B cell (primary cell): Measurements from ENCODE around the gene COL21A1. TPM values are rescaled to one million over a fixed set of nuclear protein-coding genes. Genes with fewer than 3 reads are reported as not detected.

Experiments
- ATAC-seq: fragments of 200-7000 bp; cut with Tn5 transposase; one replicate; pipeline ENCODE4 v1.10.0; 2021; ENCODE audit warnings: low read depth, mild to moderate bottlenecking, moderate number of reproducible peaks, moderate library complexity
- CTCF ChIA-PET: fragments of 350-600 bp; sonication (Branson Sonifier 250); formaldehyde crosslinking; loops from one replicate; lab custom pipeline; 2021; ENCODE audit warnings: antibody characterized with exemption, inconsistent platforms; lab: Charles Lee
- POLR2A ChIA-PET: fragments of 350-600 bp; sonication (Branson Sonifier 250); formaldehyde crosslinking; loops from one replicate; lab custom pipeline; 2021; ENCODE audit warnings: antibody characterized with exemption; lab: Charles Lee
- DNase-seq: peaks from one replicate; pipeline ENCODE4 v3.0.0; 2013
- H2AFZ ChIP-seq: 2 replicates; pipeline ENCODE4 v1.6.1; 2012; ENCODE audit warnings: mild to moderate bottlenecking, low read depth, low read length; ENCODE audit not compliant: insufficient read depth, poor library complexity, severe bottlenecking
- H3K27ac ChIP-seq, 2 donors: 1 replicate in 1 of 2; 2 replicates in 1 of 2; pipeline ENCODE4 v1.5.1; 2012 to 2013; ENCODE audit warnings: low read length in 2 of 2, mild to moderate bottlenecking in 2 of 2, moderate library complexity in 1 of 2
- H3K27me3 ChIP-seq, 4 experiments: fragments of 200-600 bp in 1 of 4; sonication (generic) in 1 of 4; replicated peaks in 1 of 4; 1 replicate in 2 of 4; 2 replicates in 2 of 4; pipeline versions ENCODE4 v1.6.1 to v1.7.0; 2013 to 2016; ENCODE audit warnings: low read length in 3 of 4, mild to moderate bottlenecking in 2 of 4, mixed read lengths in 1 of 4, moderate library complexity in 1 of 4; ENCODE audit not compliant: insufficient read depth in 4 of 4, control insufficient read depth in 3 of 4; ENCODE audit errors: control extremely low read depth in 1 of 4
- H3K36me3 ChIP-seq, 2 experiments: replicated peaks in 1 of 2; 1 replicate in 1 of 2; 2 replicates in 1 of 2; pipeline versions ENCODE4 v1.6.1 to v1.7.1; 2013; ENCODE audit warnings: low read length in 1 of 2; ENCODE audit not compliant: insufficient read depth in 2 of 2, control insufficient read depth in 1 of 2; ENCODE audit errors: control extremely low read depth in 1 of 2, extremely low read depth in 1 of 2
- H3K4me1 ChIP-seq, 2 donors: fragments of 200-600 bp in 1 of 2; sonication (generic) in 1 of 2; 1 replicate in 1 of 2; 2 replicates in 1 of 2; pipeline versions ENCODE4 v1.5.1 to v1.6.1; 2013 to 2017; ENCODE audit warnings: low read length in 2 of 2; ENCODE audit not compliant: control insufficient read depth in 2 of 2, insufficient read depth in 2 of 2
- H3K4me2 ChIP-seq: replicated peaks from 2 replicates; pipeline ENCODE3; 2012; ENCODE audit warnings: mild to moderate bottlenecking, low read depth, low read length; ENCODE audit not compliant: poor library complexity, severe bottlenecking
- H3K4me3 ChIP-seq, 5 experiments: fragments of 200-600 bp in 1 of 5; sonication (generic) in 1 of 5; 1 replicate in 3 of 5; 2 replicates in 2 of 5; pipeline versions ENCODE4 v1.5.1 to v1.7.0; 2011 to 2016; ENCODE audit warnings: low read length in 4 of 5, mild to moderate bottlenecking in 4 of 5, low read depth in 2 of 5, control low read depth in 1 of 5, moderate library complexity in 1 of 5; ENCODE audit not compliant: insufficient read depth in 1 of 5; ENCODE audit errors: control extremely low read depth in 1 of 5, extremely low read depth in 1 of 5
- H3K79me2 ChIP-seq: fragments of 200-600 bp; sonication (generic); one replicate; pipeline ENCODE4 v1.6.0; 2016; ENCODE audit warnings: low read length; ENCODE audit not compliant: control insufficient read depth, insufficient read depth
- H3K9ac ChIP-seq: fragments of 200-600 bp; sonication (generic); 2 replicates; pipeline ENCODE4 v1.6.1; 2017; ENCODE audit warnings: mild to moderate bottlenecking, low read length, moderate library complexity
- H3K9me3 ChIP-seq, 3 donors: one replicate each; pipeline versions ENCODE4 v1.6.1 to v1.7.1; 2013; ENCODE audit warnings: low read length in 2 of 3; ENCODE audit not compliant: control insufficient read depth in 2 of 3, insufficient read depth in 1 of 3; ENCODE audit errors: control extremely low read depth in 1 of 3
- H4K20me1 ChIP-seq: 2 replicates; pipeline ENCODE4 v1.6.0; 2012; ENCODE audit warnings: mild to moderate bottlenecking, low read length; ENCODE audit not compliant: insufficient read depth, control insufficient read depth, poor library complexity, severe bottlenecking
- H3K27ac Mint-ChIP-seq: one replicate; pipeline ENCODE4 v1.8.0; 2021; ENCODE audit warnings: mixed read lengths
- H3K27me3 Mint-ChIP-seq: one replicate; pipeline ENCODE4 v1.8.0; 2021; ENCODE audit warnings: mixed read lengths
- H3K4me1 Mint-ChIP-seq: one replicate; pipeline ENCODE4 v1.8.0; 2021; ENCODE audit warnings: mixed read lengths
- H3K4me3 Mint-ChIP-seq: one replicate; pipeline ENCODE4 v1.8.0; 2021; ENCODE audit warnings: mixed read lengths
- H3K9me3 Mint-ChIP-seq: one replicate; pipeline ENCODE4 v1.8.0; 2022; ENCODE audit warnings: mixed read lengths; ENCODE audit not compliant: insufficient read depth
- CTCF ChIP-seq: fragments of 200-600 bp; IDR thresholded peaks from one replicate; pipeline ENCODE4 v1.8.0; 2022; ENCODE audit warnings: antibody characterized with exemption, mild to moderate bottlenecking
- EZH2 ChIP-seq: IDR thresholded peaks from 2 replicates; pipeline ENCODE4 v1.6.1; 2012; ENCODE audit warnings: borderline replicate concordance, low read depth, mild to moderate bottlenecking, moderate library complexity, low read length; ENCODE audit not compliant: insufficient read depth, poor library complexity, severe bottlenecking
- WGBS: methylation state at CpG from one replicate; pipeline ENCODE4 v1.1.5; 2013; ENCODE audit warnings: missing lambda C conversion rate; ENCODE audit not compliant: insufficient coverage; 5-methylcytosine and 5-hydroxymethylcytosine counted together
- intact Hi-C: fragments of 100-400 bp; cut with micrococcal nuclease; formaldehyde crosslinking; loops from one replicate; pipeline ENCODE4 v1.10.0; 2022
- polyA plus RNA-seq: library from polyadenylated mRNA; depleted of rRNA; stranded (reverse); fragments of >200 nt; gene quantifications from 2 replicates; pipeline ENCODE4 v1.2.3, GENCODE V29; 2012
- total RNA-seq, 2 donors: library from RNA; stranded (reverse); fragments of 120-200 nt in 1 of 2; gene quantifications; 1 replicate in 1 of 2; 2 replicates in 1 of 2; pipeline versions ENCODE4 v1.2.3 to v1.2.4, GENCODE V29; 2013 to 2022

COL21A1 gene
- total and polyA plus RNA-seq, 2 donors (not counting 1 experiment from before 2014, with no cell fraction given), result not detected

GRCh38 chr6:56259234-56260077 is 12.1 kb upstream of the COL21A1 start:
- Histone ChIP-seq H3K4me3 (no peak overlapping the region), H3K27ac (no peak overlapping the region), H3K9ac (no peak overlapping the region), H3K27me3 (no peaks in the 10 kb centered on the region), H3K4me1 (no peaks in the 10 kb centered on the region), H3K4me2 (no peak overlapping the region), H2AFZ (no peak overlapping the region), H4K20me1 (no peaks in the 10 kb centered on the region), H3K79me2 (no peaks in the 10 kb centered on the region), H3K36me3 (no peaks in the 10 kb centered on the region), H3K9me3 (peaks cover 0 to 2% (median 0%) of the 10 kb centered on the region in 3 donors)
- ChIA-PET POLR2A (no interaction called here), CTCF (no interaction called here)
- ATAC-seq (no peak), DNase-seq (no peak)
- intact Hi-C loops, result no loop called here
- Mint-ChIP-seq H3K27ac (no peak overlapping the region), H3K4me3 (no peak overlapping the region), H3K27me3 (no peaks in the 10 kb centered on the region), H3K4me1 (no peaks in the 10 kb centered on the region), H3K9me3 (no peaks in the 10 kb centered on the region)
- TF ChIP-seq CTCF, result no peak
- no peak for TF ChIP-seq EZH2
- 100% methylated on average over 1 of the region's 3 CpGs for WGBS

- POLR2A ChIA-PET, result no interaction called here
- CTCF ChIA-PET, result no interaction called here
- Mint-ChIP-seq H3K27me3 (no peaks in the 10 kb centered on the region), H3K4me3 (no peak overlapping the region), H3K4me1 (no peaks in the 10 kb centered on the region), H3K27ac (no peak overlapping the region), H3K9me3 (no peaks in the 10 kb centered on the region)
- no peak overlapping the region for H2AFZ ChIP-seq
- no CpG with 5 or more reads among the region's 1 CpG for WGBS
- TF ChIP-seq CTCF, result no peak
- no peak for TF ChIP-seq EZH2
- intact Hi-C loops, result no loop called here
- no peak overlapping the region for H3K27ac ChIP-seq
- no peaks in the 10 kb centered on the region for H3K4me1 ChIP-seq
- H4K20me1 ChIP-seq, result no peaks in the 10 kb centered on the region
- H3K36me3 ChIP-seq, result no peaks in the 10 kb centered on the region
- no peak for ATAC-seq
- no peak overlapping the region for H3K4me3 ChIP-seq
- no peak for DNase-seq
- H3K4me2 ChIP-seq, result no peak overlapping the region
- H3K9me3 ChIP-seq, result peaks cover 0 to 2% (median 0%) of the 10 kb centered on the region in 3 donors
- H3K79me2 ChIP-seq, result no peaks in the 10 kb centered on the region
- no peak overlapping the region for H3K9ac ChIP-seq
- H3K27me3 ChIP-seq, result no peaks in the 10 kb centered on the region
Observed at GRCh38 chr6:56255349-56255748, 8.0 kb upstream of the COL21A1 start.
